ENCODE measurements around the gene GDPD4.

DNA sequence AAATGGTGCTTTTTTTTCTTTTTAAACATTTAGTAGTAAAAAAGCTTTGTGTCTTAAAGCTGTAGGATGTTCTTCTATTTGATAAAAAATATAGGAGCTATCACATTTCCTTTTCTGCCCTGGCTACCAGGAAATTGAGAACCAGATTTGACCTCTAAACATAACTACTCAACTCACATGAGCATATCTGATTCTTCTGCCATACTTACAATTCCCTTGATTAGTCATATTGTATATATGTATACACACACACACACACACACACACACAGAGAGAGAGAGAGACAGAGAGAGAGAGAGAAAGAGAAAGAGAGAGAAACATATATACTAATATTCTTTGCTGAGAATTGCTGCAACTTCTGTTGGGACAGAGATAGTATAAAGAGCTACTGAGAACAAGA lies 23.0 kb upstream of the GDPD4 start:
- TF ChIP-seq, protein P1, sequence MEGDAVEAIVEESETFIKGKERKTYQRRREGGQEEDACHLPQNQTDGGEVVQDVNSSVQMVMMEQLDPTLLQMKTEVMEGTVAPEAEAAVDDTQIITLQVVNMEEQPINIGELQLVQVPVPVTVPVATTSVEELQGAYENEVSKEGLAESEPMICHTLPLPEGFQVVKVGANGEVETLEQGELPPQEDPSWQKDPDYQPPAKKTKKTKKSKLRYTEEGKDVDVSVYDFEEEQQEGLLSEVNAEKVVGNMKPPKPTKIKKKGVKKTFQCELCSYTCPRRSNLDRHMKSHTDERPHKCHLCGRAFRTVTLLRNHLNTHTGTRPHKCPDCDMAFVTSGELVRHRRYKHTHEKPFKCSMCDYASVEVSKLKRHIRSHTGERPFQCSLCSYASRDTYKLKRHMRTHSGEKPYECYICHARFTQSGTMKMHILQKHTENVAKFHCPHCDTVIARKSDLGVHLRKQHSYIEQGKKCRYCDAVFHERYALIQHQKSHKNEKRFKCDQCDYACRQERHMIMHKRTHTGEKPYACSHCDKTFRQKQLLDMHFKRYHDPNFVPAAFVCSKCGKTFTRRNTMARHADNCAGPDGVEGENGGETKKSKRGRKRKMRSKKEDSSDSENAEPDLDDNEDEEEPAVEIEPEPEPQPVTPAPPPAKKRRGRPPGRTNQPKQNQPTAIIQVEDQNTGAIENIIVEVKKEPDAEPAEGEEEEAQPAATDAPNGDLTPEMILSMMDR (IDR thresholded peaks at IDR 0.05) = no peak
- no peak for TF ChIP-seq POLR2A (IDR thresholded peaks at IDR 0.05)
